ENCODE results near the gene DNAJA4. TPM values are rescaled to one million over a fixed set of nuclear protein-coding genes. Genes with fewer than 3 reads are reported as not detected.

DNAJA4 gene
- total and polyA plus RNA-seq, 12 donors, result 40.0 to 226 (median 150) TPM

DNA sequence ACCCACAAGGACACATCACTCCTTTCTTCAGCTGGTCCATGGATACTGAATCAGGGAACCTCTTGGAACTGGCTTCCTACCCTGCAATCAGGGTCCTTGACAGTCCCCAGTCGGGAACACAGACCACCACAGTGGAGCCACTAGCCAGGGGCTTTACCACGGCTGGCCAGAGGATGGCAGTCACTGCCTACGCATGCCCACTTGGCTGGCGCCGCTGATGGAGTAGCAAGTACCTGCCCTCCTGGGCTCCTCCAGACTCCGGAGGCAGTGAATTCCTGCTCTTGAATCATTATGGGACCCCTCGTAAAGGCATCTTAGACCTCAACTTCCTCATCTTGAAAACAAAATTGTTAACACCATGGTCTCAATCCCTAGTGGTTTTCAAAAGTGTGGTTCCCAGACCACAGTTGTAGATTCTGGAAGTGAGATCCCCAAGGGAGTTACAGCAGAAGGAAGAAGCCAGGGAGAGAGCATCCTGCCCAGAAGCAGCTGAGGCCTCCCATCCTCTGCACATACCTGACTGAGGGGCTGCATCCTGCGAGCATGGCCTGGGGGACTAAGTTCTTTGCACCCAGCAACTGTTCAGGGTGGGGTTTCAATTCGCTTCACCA is 44.2 kb downstream of the DNAJA4 start:
- DNase-seq (peak; percentile 52 to 59), ATAC-seq (peak; percentile 61 to 91 (median 81))
- peaks cover 0 to 30% (median 7%) of the 10 kb centered on the region in 7 donors for H3K27me3 ChIP-seq
- no peaks in the 10 kb centered on the region for H3K9me3 ChIP-seq
- TF ChIP-seq, protein P1, sequence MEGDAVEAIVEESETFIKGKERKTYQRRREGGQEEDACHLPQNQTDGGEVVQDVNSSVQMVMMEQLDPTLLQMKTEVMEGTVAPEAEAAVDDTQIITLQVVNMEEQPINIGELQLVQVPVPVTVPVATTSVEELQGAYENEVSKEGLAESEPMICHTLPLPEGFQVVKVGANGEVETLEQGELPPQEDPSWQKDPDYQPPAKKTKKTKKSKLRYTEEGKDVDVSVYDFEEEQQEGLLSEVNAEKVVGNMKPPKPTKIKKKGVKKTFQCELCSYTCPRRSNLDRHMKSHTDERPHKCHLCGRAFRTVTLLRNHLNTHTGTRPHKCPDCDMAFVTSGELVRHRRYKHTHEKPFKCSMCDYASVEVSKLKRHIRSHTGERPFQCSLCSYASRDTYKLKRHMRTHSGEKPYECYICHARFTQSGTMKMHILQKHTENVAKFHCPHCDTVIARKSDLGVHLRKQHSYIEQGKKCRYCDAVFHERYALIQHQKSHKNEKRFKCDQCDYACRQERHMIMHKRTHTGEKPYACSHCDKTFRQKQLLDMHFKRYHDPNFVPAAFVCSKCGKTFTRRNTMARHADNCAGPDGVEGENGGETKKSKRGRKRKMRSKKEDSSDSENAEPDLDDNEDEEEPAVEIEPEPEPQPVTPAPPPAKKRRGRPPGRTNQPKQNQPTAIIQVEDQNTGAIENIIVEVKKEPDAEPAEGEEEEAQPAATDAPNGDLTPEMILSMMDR (IDR thresholded peaks at IDR 0.05), result peak; percentile 54 to 89 (median 82)
- peaks cover 0 to 9% (median 0%) of the 10 kb centered on the region in 9 donors for H3K4me1 ChIP-seq
- intact Hi-C loops (cut with DNase I), result loop anchor here (1.0 to 10.0 kb wide), 8 partner anchors 106 to 196 kb away; partner anchors contain the start of gene HYKK (in 1 of the 10)
- H3K4me3 ChIP-seq, result no peak overlapping the region
- 16 to 17% methylated on average over 9 of the region's 9 CpGs for WGBS, 2 donors
- H3K36me3 ChIP-seq, result no peaks in the 10 kb centered on the region
- no peak overlapping the region for H3K27ac ChIP-seq

DNA sequence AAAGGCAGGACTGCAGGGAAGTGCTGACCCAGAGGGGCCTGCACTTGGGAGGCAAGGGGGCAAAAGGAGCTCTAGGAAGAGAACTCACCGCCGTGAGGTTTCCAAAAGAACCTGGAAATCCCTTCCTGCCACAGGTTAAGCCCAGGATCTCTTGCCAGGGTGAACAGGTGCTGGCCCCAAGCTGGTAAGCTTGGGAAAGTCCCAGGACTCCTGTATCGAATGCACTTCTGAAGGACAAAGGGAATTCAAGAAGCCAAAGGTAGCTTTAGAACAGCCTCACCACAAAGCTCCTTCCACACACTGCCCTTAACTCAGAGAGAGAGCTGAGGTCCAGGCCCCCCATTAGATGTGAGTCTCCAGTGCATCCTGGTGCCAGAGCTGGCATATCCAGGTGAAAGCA is 46.9 kb downstream of the DNAJA4 start:
- no peaks in the 10 kb centered on the region for H3K9me3 ChIP-seq
- intact Hi-C loops (cut with DNase I), result loop anchor here in 1 of 10 donors (5.0 kb wide), 1 partner anchor 171 kb away; no protein-coding TSS in a partner anchor
- peaks cover 0 to 9% (median 0%) of the 10 kb centered on the region in 9 donors for H3K4me1 ChIP-seq
- ATAC-seq (no peak), DNase-seq (no peak)
- TF ChIP-seq, protein P1 (IDR thresholded peaks at IDR 0.05), result no peak
- no peak overlapping the region for H3K27ac ChIP-seq
- H3K4me3 ChIP-seq, result no peak overlapping the region
- H3K36me3 ChIP-seq, result no peaks in the 10 kb centered on the region
- peaks cover 0 to 20% (median 0%) of the 10 kb centered on the region in 7 donors for H3K27me3 ChIP-seq
- WGBS, 2 donors, result 86 to 93% methylated on average over 3 of the region's 3 CpGs

DNA sequence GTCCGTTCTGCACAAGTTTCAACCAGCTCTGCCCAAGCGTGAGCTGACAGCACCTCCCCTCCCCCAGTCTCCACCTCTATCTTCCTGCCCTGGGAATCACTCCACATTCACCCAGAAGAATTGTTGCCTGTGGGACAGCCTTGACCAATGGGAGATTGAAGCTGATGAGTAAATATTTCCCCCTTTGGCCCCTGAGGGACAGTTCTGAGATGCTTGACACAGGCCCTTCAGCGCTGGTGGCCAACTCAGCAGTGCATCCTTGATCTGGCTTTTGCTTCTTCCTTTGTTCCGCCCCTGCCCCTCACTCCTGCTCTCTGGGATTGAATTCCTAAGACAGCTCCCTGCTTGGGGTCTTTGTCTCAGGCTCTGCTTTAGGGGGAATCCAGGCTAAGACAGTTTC is 48.2 kb downstream of the DNAJA4 start:
- WGBS, 2 donors, result 64 to 77% methylated on average over 4 of the region's 4 CpGs
- Histone ChIP-seq H3K27ac (no peak overlapping the region), H3K4me3 (no peak overlapping the region), H3K4me1 (peaks cover 0 to 13% (median 0%) of the 10 kb centered on the region in 9 donors), H3K36me3 (no peaks in the 10 kb centered on the region), H3K9me3 (no peaks in the 10 kb centered on the region), H3K27me3 (peaks cover 0 to 13% (median 0%) of the 10 kb centered on the region in 7 donors)
- ATAC-seq, result no peak
- intact Hi-C loops (cut with DNase I), result loop anchor here in 1 of 10 donors (5.0 kb wide), 1 partner anchor 170 kb away; no protein-coding TSS in a partner anchor
- DNase-seq, result no peak
- TF ChIP-seq, protein P1 (IDR thresholded peaks at IDR 0.05), result no peak

DNA sequence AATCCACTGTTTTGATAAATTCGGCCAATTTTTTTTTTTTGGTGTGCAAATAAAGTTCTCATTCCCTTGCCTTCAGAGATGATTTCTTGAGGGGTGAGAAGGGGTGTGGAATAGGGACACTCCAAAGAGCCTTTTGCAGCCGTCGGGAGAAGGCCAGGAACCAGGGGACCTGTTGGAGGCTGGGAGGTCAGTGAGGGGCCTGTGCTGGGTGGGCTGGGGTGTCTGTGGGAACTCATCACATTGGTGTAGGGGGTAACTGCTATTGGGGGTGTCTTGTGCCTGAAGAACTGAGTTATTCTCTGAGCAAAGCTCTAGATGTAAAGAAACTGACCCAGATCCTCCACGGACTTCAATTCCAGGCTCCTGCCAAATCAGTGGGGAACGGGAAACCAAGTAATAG is 48.6 kb downstream of the DNAJA4 start:
- intact Hi-C loops (cut with DNase I), result loop anchor here in 1 of 10 donors (5.0 kb wide), 1 partner anchor 169 kb away; no protein-coding TSS in a partner anchor
- ATAC-seq, result no peak
- 80 to 84% methylated on average over 5 of the region's 5 CpGs for WGBS, 2 donors

More for the DNA sequence above, 48.6 kb downstream of the DNAJA4 start:
- no peak for DNase-seq
- peaks cover 0 to 12% (median 0%) of the 10 kb centered on the region in 7 donors for H3K27me3 ChIP-seq
- H3K27ac ChIP-seq, result no peak overlapping the region
- peaks cover 0 to 13% (median 0%) of the 10 kb centered on the region in 9 donors for H3K4me1 ChIP-seq
- no peaks in the 10 kb centered on the region for H3K9me3 ChIP-seq
- TF ChIP-seq, protein P1 (IDR thresholded peaks at IDR 0.05), result no peak
- H3K4me3 ChIP-seq, result no peak overlapping the region
- no peaks in the 10 kb centered on the region for H3K36me3 ChIP-seq
